Measurements from ENCODE around the gene ZFYVE26. TPM values are rescaled to one million over a fixed set of nuclear protein-coding genes. Genes with fewer than 3 reads are reported as not detected.

ZFYVE26 gene
- total RNA-seq, 1 donor from 2014 or later: 32.9 TPM

- no peak overlapping the region for H3K27ac Mint-ChIP-seq
- peaks cover 56% of the 10 kb centered on the region for H3K36me3 Mint-ChIP-seq
- no peaks in the 10 kb centered on the region for H3K4me1 Mint-ChIP-seq
- TF ChIP-seq CTCF (IDR thresholded peaks at IDR 0.05; ENCODE audit: unreplicated experiment): no peak
- H3K4me3 Mint-ChIP-seq: no peak overlapping the region
- H3K27me3 Mint-ChIP-seq (ENCODE audit: low read depth): no peaks in the 10 kb centered on the region
- DNase-seq (ENCODE audit: low spot score in 2 of 2, unreplicated experiment in 2 of 2): no peak
- H3K9me3 Mint-ChIP-seq: no peaks in the 10 kb centered on the region
Measured at GRCh38 chr14:67785270-67786109, 30.9 kb downstream of the ZFYVE26 start.

- H3K9me3 Mint-ChIP-seq: no peaks in the 10 kb centered on the region
- H3K4me3 Mint-ChIP-seq: no peak overlapping the region
- peaks cover 57% of the 10 kb centered on the region for H3K36me3 Mint-ChIP-seq
- H3K27me3 Mint-ChIP-seq (ENCODE audit: low read depth): no peaks in the 10 kb centered on the region
- H3K4me1 Mint-ChIP-seq: no peaks in the 10 kb centered on the region
- no peak overlapping the region for H3K27ac Mint-ChIP-seq
- TF ChIP-seq CTCF (IDR thresholded peaks at IDR 0.05; ENCODE audit: unreplicated experiment): no peak
- DNase-seq (ENCODE audit: low spot score in 2 of 2, unreplicated experiment in 2 of 2): no peak
Measured at GRCh38 chr14:67784244-67784823, 32.1 kb downstream of the ZFYVE26 start.

GRCh38 chr14:67782090-67782489 lies 34.3 kb downstream of the ZFYVE26 start:
- no peak for TF ChIP-seq CTCF (IDR thresholded peaks at IDR 0.05; ENCODE audit: unreplicated experiment)
- no peaks in the 10 kb centered on the region for H3K9me3 Mint-ChIP-seq
- no peak overlapping the region for H3K27ac Mint-ChIP-seq
- no peak overlapping the region for H3K4me3 Mint-ChIP-seq
- H3K4me1 Mint-ChIP-seq: no peaks in the 10 kb centered on the region
- no peaks in the 10 kb centered on the region for H3K27me3 Mint-ChIP-seq (ENCODE audit: low read depth)
- no peak for DNase-seq (ENCODE audit: low spot score in 2 of 2, unreplicated experiment in 2 of 2)
- H3K36me3 Mint-ChIP-seq: peaks cover 45% of the 10 kb centered on the region

DNA sequence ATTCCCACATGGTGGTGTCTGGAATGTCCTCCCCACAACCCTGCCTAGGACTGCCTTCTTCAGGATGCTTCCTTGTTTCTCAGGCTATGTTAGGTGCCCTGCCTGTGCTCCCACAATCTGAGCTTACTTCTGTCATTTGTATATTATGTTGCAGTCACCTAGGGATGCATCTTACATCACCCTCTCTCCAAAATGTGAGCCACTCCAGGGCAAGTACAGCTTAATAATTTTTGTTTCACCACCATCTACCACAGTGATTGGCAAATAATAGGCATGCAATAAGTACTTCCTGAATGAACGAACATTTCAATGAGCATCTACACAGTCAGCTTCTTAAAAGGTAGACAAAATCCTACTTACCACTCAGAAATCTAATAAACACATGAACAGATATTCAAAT lies 37.6 kb downstream of the ZFYVE26 start:
- H3K36me3 Mint-ChIP-seq: peaks cover 47% of the 10 kb centered on the region
- no peaks in the 10 kb centered on the region for H3K4me1 Mint-ChIP-seq
- H3K27ac Mint-ChIP-seq: no peak overlapping the region
- TF ChIP-seq CTCF (IDR thresholded peaks at IDR 0.05; ENCODE audit: unreplicated experiment): no peak
- H3K4me3 Mint-ChIP-seq: no peak overlapping the region
- no peak for DNase-seq (ENCODE audit: low spot score in 2 of 2, unreplicated experiment in 2 of 2)
- no peaks in the 10 kb centered on the region for H3K27me3 Mint-ChIP-seq (ENCODE audit: low read depth)
- no peaks in the 10 kb centered on the region for H3K9me3 Mint-ChIP-seq

DNA sequence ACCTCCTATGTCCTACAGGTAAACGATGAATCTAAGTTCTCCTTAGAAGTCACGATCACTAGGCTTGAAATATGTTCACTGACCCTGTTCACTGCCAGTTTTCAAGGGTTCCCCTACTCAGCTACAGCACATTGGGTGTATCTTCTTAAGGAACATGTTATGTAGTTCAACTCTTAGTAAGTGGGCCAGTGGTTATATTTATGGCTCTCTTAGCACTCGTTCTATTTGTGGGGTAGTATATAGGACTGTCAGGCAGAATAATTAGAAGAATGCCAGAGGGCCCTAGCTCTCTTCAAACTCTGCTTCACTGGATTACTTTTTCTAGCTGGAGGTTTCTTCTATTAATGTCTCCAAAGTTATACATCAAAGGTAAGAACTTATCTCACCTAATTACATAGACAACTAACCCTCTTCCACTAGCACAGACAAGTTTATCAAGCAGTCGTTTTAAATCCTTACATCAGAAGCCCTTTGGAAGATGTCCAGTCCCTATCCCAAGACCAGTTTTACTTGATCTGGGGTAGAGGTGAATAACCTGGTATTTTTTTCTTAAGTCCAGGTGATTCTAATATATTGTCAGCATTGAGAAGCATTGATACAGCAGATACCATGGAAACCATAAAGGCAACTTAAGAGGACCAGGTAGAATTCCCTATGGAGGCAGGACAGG lies 39.6 kb downstream of the ZFYVE26 start:
- H3K4me1 Mint-ChIP-seq: no peaks in the 10 kb centered on the region
- DNase-seq (ENCODE audit: low spot score in 2 of 2, unreplicated experiment in 2 of 2): no peak
- TF ChIP-seq CTCF (IDR thresholded peaks at IDR 0.05; ENCODE audit: unreplicated experiment): no peak
- H3K9me3 Mint-ChIP-seq: no peaks in the 10 kb centered on the region
- no peak overlapping the region for H3K27ac Mint-ChIP-seq
- H3K4me3 Mint-ChIP-seq: no peak overlapping the region
- no peaks in the 10 kb centered on the region for H3K27me3 Mint-ChIP-seq (ENCODE audit: low read depth)
- peaks cover 51% of the 10 kb centered on the region for H3K36me3 Mint-ChIP-seq

All from mesothelial cell of epicardium (in vitro differentiated cells).